Measurements from ENCODE around the gene KRT10. TPM values are rescaled to one million over a fixed set of nuclear protein-coding genes. Genes with fewer than 3 reads are reported as not detected.

KRT10 gene
- total RNA-seq, 1 experiment from 2014 or later = 24.8 TPM

GRCh38 chr17:40824015-40824832 is 1.8 kb upstream of the KRT10 start:
- no peaks in the 10 kb centered on the region for H3F3A ChIP-seq (ENCODE audit: low read length, unreplicated experiment)
- ATAC-seq (no peak), DNase-seq (no peak)
- ChIA-PET POLR2A (ENCODE audit: unreplicated experiment) (no interaction called here), CTCF (no interaction called here)
- peaks cover 14% of the 10 kb centered on the region; the same call in 1 of the 2 replicates for H3K79me2 ChIP-seq (ENCODE audit: low read length)
- TF ChIP-seq EZH2 (IDR thresholded peaks at IDR 0.05; ENCODE audit: low read length, unreplicated experiment) = no peak
- TF ChIP-seq CTCF (conservative IDR thresholded peaks at IDR 0.05; ENCODE audit: low read depth, low read length) = no peak
- no peak for TF ChIP-seq EZH2phosphoT487 (IDR thresholded peaks at IDR 0.05; ENCODE audit: borderline replicate concordance, low read length)
- intact Hi-C loops (cut with micrococcal nuclease) = no loop called here
- H3K4me1 ChIP-seq (ENCODE audit: insufficient read depth, low read length) = peaks cover 21% of the 10 kb centered on the region; the same call in 1 of the 2 replicates
- no peaks in the 10 kb centered on the region for H3K36me3 ChIP-seq (ENCODE audit: low read depth, low read length)
- H2AFZ ChIP-seq (ENCODE audit: low read length) = no peak overlapping the region
- no peaks in the 10 kb centered on the region for H4K20me1 ChIP-seq (ENCODE audit: low read length)
- H3K27ac ChIP-seq (ENCODE audit: low read length) = no peak overlapping the region
- no peaks in the 10 kb centered on the region for H3K9me2 ChIP-seq (replicated peaks; ENCODE audit: low read length)
- no peaks in the 10 kb centered on the region for H3K27me3 ChIP-seq (ENCODE audit: low read length)
- H3K4me3 ChIP-seq (ENCODE audit: low read length) = no peak overlapping the region
- BruUV-seq (replicated peaks) = no TSS peak
- no peak overlapping the region for H3K4me2 ChIP-seq (ENCODE audit: low read length)
- no peak overlapping the region for H3K9ac ChIP-seq (ENCODE audit: low read length)
- no peaks in the 10 kb centered on the region for H3K9me3 ChIP-seq (ENCODE audit: low read length)

GRCh38 chr17:40821536-40821935 is 878 bp downstream of the KRT10 start:
- POLR2A ChIA-PET (ENCODE audit: unreplicated experiment) = no interaction called here
- peaks cover 25% of the 10 kb centered on the region for H3K79me2 ChIP-seq (ENCODE audit: low read length)

More at GRCh38 chr17:40821536-40821935, 878 bp downstream of the KRT10 start:
- H3K27ac ChIP-seq (ENCODE audit: low read length) = no peak overlapping the region
- no TSS peak for BruUV-seq (replicated peaks)
- no peaks in the 10 kb centered on the region for H3K9me2 ChIP-seq (replicated peaks; ENCODE audit: low read length)
- H3K4me3 ChIP-seq (ENCODE audit: low read length) = no peak overlapping the region
- no peaks in the 10 kb centered on the region for H3F3A ChIP-seq (ENCODE audit: low read length, unreplicated experiment)
- intact Hi-C loops (cut with micrococcal nuclease) = no loop called here
- TF ChIP-seq EZH2 (IDR thresholded peaks at IDR 0.05; ENCODE audit: low read length, unreplicated experiment) (no peak), CTCF (conservative IDR thresholded peaks at IDR 0.05; ENCODE audit: low read depth, low read length) (no peak), EZH2phosphoT487 (IDR thresholded peaks at IDR 0.05; ENCODE audit: borderline replicate concordance, low read length) (no peak)
- H2AFZ ChIP-seq (ENCODE audit: low read length) = no peak overlapping the region
- no peaks in the 10 kb centered on the region for H3K9me3 ChIP-seq (ENCODE audit: low read length)
- no peak overlapping the region for H3K9ac ChIP-seq (ENCODE audit: low read length)
- peaks cover 17% of the 10 kb centered on the region; the same call in 1 of the 2 replicates for H3K4me1 ChIP-seq (ENCODE audit: insufficient read depth, low read length)
- H3K36me3 ChIP-seq (ENCODE audit: low read depth, low read length) = no peaks in the 10 kb centered on the region
- H4K20me1 ChIP-seq (ENCODE audit: low read length) = no peaks in the 10 kb centered on the region
- DNase-seq = peak; percentile 23
- CTCF ChIA-PET = no interaction called here
- H3K4me2 ChIP-seq (ENCODE audit: low read length) = no peak overlapping the region
- no peak for ATAC-seq
- H3K27me3 ChIP-seq (ENCODE audit: low read length) = no peaks in the 10 kb centered on the region
